WTC11 (cell line): ENCODE measurements around the gene UBE2N.
"Not testable (repeated sequence)": the region's sequence is repeated elsewhere in the genome, so short reads cannot be mapped to it uniquely, and the experiment has no call there.

ENCODE experiments used
- CREM ChIP-seq: sonication (generic); formaldehyde crosslinking; IDR thresholded peaks from 2 replicates; pipeline ENCODE4 v1.8.1; 2022; ENCODE audit warnings: mild to moderate bottlenecking, missing genetic modification reagents, moderate library complexity
- CTCF ChIP-seq: fragments of 200-600 bp; IDR thresholded peaks from 2 replicates; pipeline ENCODE4 v1.8.0; 2022; ENCODE audit warnings: antibody characterized with exemption
- E2F4 ChIP-seq: sonication (generic); formaldehyde crosslinking; IDR thresholded peaks from 2 replicates; pipeline ENCODE4 v1.8.1; 2022; ENCODE audit warnings: low read depth, mild to moderate bottlenecking, moderate library complexity, missing genetic modification reagents, borderline replicate concordance
- ELF4 ChIP-seq: sonication (generic); formaldehyde crosslinking; IDR thresholded peaks from 2 replicates; pipeline ENCODE4 v1.8.1; 2022; ENCODE audit warnings: low read depth, mild to moderate bottlenecking, moderate library complexity, missing genetic modification reagents
- ESRRA ChIP-seq: sonication (generic); formaldehyde crosslinking; IDR thresholded peaks from 2 replicates; pipeline ENCODE4 v1.8.1; 2022; ENCODE audit warnings: mild to moderate bottlenecking, missing genetic modification reagents, borderline replicate concordance
- JUN ChIP-seq: sonication (generic); formaldehyde crosslinking; IDR thresholded peaks from 2 replicates; pipeline ENCODE4 v1.8.0; 2023; ENCODE audit warnings: mild to moderate bottlenecking, missing genetic modification reagents
- KAT7 ChIP-seq: sonication (generic); formaldehyde crosslinking; IDR thresholded peaks from 2 replicates; pipeline ENCODE4 v1.8.1; 2023; ENCODE audit warnings: missing genetic modification reagents, mild to moderate bottlenecking, borderline replicate concordance
- MXD4 ChIP-seq: fragments of 250-450 bp; sonication (Bioruptor Pico); IDR thresholded peaks from 2 replicates; pipeline ENCODE4 v1.8.0; 2021; ENCODE audit warnings: mild to moderate bottlenecking, moderate library complexity, borderline replicate concordance
- NFYB ChIP-seq: sonication (generic); formaldehyde crosslinking; conservative IDR thresholded peaks from 2 replicates; pipeline ENCODE4 v1.8.0; 2022; ENCODE audit warnings: low read depth, missing genetic modification reagents
- ZNF219 ChIP-seq: sonication (generic); formaldehyde crosslinking; IDR thresholded peaks from 2 replicates; pipeline ENCODE4 v1.8.0; 2023; ENCODE audit warnings: missing genetic modification reagents, mild to moderate bottlenecking, borderline replicate concordance
- ZNF396 ChIP-seq: fragments of 250-450 bp; sonication (Bioruptor Pico); IDR thresholded peaks from 2 replicates; pipeline ENCODE4 v1.8.0; 2021; ENCODE audit warnings: mild to moderate bottlenecking, moderate library complexity, borderline replicate concordance
- ZNF416 ChIP-seq: fragments of 250-450 bp; sonication (Bioruptor Pico); IDR thresholded peaks from 2 replicates; pipeline ENCODE4 v1.9.0; 2021; ENCODE audit warnings: mild to moderate bottlenecking, inconsistent platforms

GRCh38 chr12:93412396-93412795 lies 29.4 kb downstream of the UBE2N start:
- TF ChIP-seq CTCF; ESRRA; E2F4 (CRISPR knock-in tag); ZNF219 (CRISPR knock-in tag); KAT7; ELF4 (CRISPR knock-in tag); MXD4 (CRISPR knock-in tag); CREM (CRISPR knock-in tag); JUN (CRISPR knock-in tag); ZNF396; ZNF416 (CRISPR knock-in tag); NFYB (CRISPR knock-in tag): not testable (repeated sequence)
